Neural cell (in vitro differentiated cells): ENCODE data around the gene DENND4A. TPM values are rescaled to one million over a fixed set of nuclear protein-coding genes. Genes with fewer than 3 reads are reported as not detected.

Experiments used
- H2AFZ ChIP-seq: fragments of 200-600, 300-800 bp; sonication (generic), shearing (Covaris generic); 2 replicates; pipeline ENCODE4 v1.6.0; 2014; ENCODE audit warnings: low read depth, mild to moderate bottlenecking, antibody characterized with exemption, low read length, moderate library complexity
- H3F3A ChIP-seq: fragments of 200-600 bp; shearing (Covaris generic); 2 replicates; pipeline ENCODE4 v1.6.1; 2016; ENCODE audit warnings: mild to moderate bottlenecking, moderate library complexity, mixed read lengths, antibody characterized with exemption, low read length; ENCODE audit not compliant: insufficient read depth, poor library complexity, severe bottlenecking
- H3K27ac ChIP-seq: fragments of 200-600, 300-800 bp; sonication (generic), shearing (Covaris generic); 2 replicates; pipeline ENCODE4 v1.5.1; 2014; ENCODE audit warnings: mild to moderate bottlenecking, low read length, moderate library complexity
- H3K27me3 ChIP-seq: fragments of 300-800, 200-600 bp; sonication (generic), shearing (Covaris generic); 2 replicates; pipeline ENCODE4 v1.6.0; 2014; ENCODE audit warnings: mild to moderate bottlenecking, low read depth, low read length, moderate library complexity; ENCODE audit not compliant: insufficient read depth
- H3K36me3 ChIP-seq: fragments of 300-800, 200-600 bp; sonication (generic), shearing (Covaris generic); 2 replicates; pipeline ENCODE4 v1.5.1; 2014; ENCODE audit warnings: mild to moderate bottlenecking, antibody characterized with exemption, low read length, moderate library complexity; ENCODE audit not compliant: insufficient read depth
- H3K4me2 ChIP-seq: fragments of 300-800, 200-600 bp; sonication (generic), shearing (Covaris generic); 2 replicates; pipeline ENCODE4 v1.6.0; 2014; ENCODE audit warnings: mild to moderate bottlenecking, low read length
- H3K4me3 ChIP-seq: fragments of 300-800, 200-600 bp; sonication (generic), shearing (Covaris generic); 2 replicates; pipeline ENCODE4 v1.5.1; 2014; ENCODE audit warnings: mild to moderate bottlenecking, low read length, moderate library complexity
- H3K79me2 ChIP-seq: fragments of 200-600 bp; shearing (Covaris generic); replicated peaks from 2 replicates; pipeline ENCODE4 v1.6.0; 2014; ENCODE audit warnings: mild to moderate bottlenecking, low read length, moderate library complexity; ENCODE audit not compliant: insufficient read depth
- H3K9ac ChIP-seq: fragments of 300-800, 200-600 bp; sonication (generic), shearing (Covaris generic); 2 replicates; pipeline ENCODE4 v1.6.1; 2016; ENCODE audit warnings: mild to moderate bottlenecking, low read length, mixed read lengths
- H3K9me2 ChIP-seq: fragments of 200-600 bp; shearing (Covaris generic); 2 replicates; pipeline ENCODE4 v1.6.1; 2016; ENCODE audit warnings: mild to moderate bottlenecking, low read length, mixed read lengths; ENCODE audit not compliant: insufficient read depth
- H3K9me3 ChIP-seq: fragments of 200-600, 300-800 bp; sonication (generic), shearing (Covaris generic); 2 replicates; pipeline ENCODE4 v1.6.1; 2016; ENCODE audit warnings: mild to moderate bottlenecking, mixed run types, low read length, moderate library complexity, mixed read lengths
- H4K20me1 ChIP-seq: fragments of 200-600 bp; shearing (Covaris generic); 2 replicates; pipeline ENCODE4 v1.6.1; 2016; ENCODE audit warnings: mild to moderate bottlenecking, mixed run types; ENCODE audit not compliant: insufficient read depth
- CTCF ChIP-seq: fragments of 450-650 bp; IDR thresholded peaks from 2 replicates; pipeline ENCODE4 v1.5.1; 2014; ENCODE audit warnings: antibody characterized with exemption, mild to moderate bottlenecking, moderate library complexity; ENCODE audit not compliant: poor library complexity, severe bottlenecking
- EP300 ChIP-seq: fragments of 450-650 bp; conservative IDR thresholded peaks from 2 replicates; pipeline ENCODE4 v1.6.1; 2014; ENCODE audit warnings: antibody characterized with exemption, mild to moderate bottlenecking, moderate library complexity; ENCODE audit not compliant: poor library complexity, severe bottlenecking
- EZH2 ChIP-seq: fragments of 200-600, 300-800 bp; shearing (Covaris generic), sonication (generic); IDR thresholded peaks from 2 replicates; pipeline ENCODE4 v1.6.1; 2014; ENCODE audit warnings: antibody characterized with exemption, low read length, borderline replicate concordance, mild to moderate bottlenecking; ENCODE audit not compliant: insufficient read depth, poor library complexity, severe bottlenecking
- MXI1 ChIP-seq: fragments of 450-650 bp; conservative IDR thresholded peaks from 2 replicates; pipeline ENCODE4 v1.6.1; 2014; ENCODE audit warnings: antibody characterized with exemption, mild to moderate bottlenecking; ENCODE audit not compliant: poor library complexity, severe bottlenecking
- POLR2AphosphoS5 ChIP-seq: IDR thresholded peaks from 2 replicates; pipeline ENCODE4 v1.6.1; 2012
- RAD21 ChIP-seq: fragments of 450-650 bp; conservative IDR thresholded peaks from 2 replicates; pipeline ENCODE4 v1.6.1; 2014; ENCODE audit warnings: antibody characterized with exemption, mild to moderate bottlenecking, moderate library complexity
- REST ChIP-seq: IDR thresholded peaks from 2 replicates; pipeline ENCODE4 v1.6.1; 2012; ENCODE audit warnings: borderline replicate concordance
- SMC3 ChIP-seq: fragments of 450-650 bp; conservative IDR thresholded peaks from 2 replicates; pipeline ENCODE4 v1.6.1; 2014; ENCODE audit warnings: antibody characterized with exemption, mild to moderate bottlenecking, moderate library complexity; ENCODE audit not compliant: poor library complexity
- TAF1 ChIP-seq: IDR thresholded peaks from 2 replicates; pipeline ENCODE4 v1.6.1; 2012; ENCODE audit warnings: low read depth
- polyA plus RNA-seq: library from polyadenylated mRNA; depleted of rRNA; stranded (reverse); fragments of >200 nt; gene quantifications from 2 replicates; pipeline ENCODE4 v1.2.3, GENCODE V29; 2014

The DENND4A gene
- polyA plus RNA-seq, 1 donor from 2014 or later: 7.5 TPM

GRCh38 chr15:65732698-65733097 is 59.4 kb downstream of the DENND4A start:
- Histone ChIP-seq H3K27ac (no peak overlapping the region), H3K27me3 (no peaks in the 10 kb centered on the region), H3K9me2 (no peaks in the 10 kb centered on the region), H3K79me2 (no peaks in the 10 kb centered on the region), H2AFZ (no peak overlapping the region), H3K4me3 (no peak overlapping the region), H3F3A (no peaks in the 10 kb centered on the region), H3K9ac (no peak overlapping the region), H3K9me3 (no peaks in the 10 kb centered on the region), H3K4me2 (no peak overlapping the region), H3K36me3 (no peaks in the 10 kb centered on the region), H4K20me1 (no peaks in the 10 kb centered on the region)
- no peak for TF ChIP-seq SMC3

- Histone ChIP-seq H3K9ac (no peak overlapping the region), H3K9me3 (no peaks in the 10 kb centered on the region), H3K4me3 (no peak overlapping the region), H2AFZ (no peak overlapping the region), H3K79me2 (no peaks in the 10 kb centered on the region), H3K9me2 (no peaks in the 10 kb centered on the region), H3K27ac (no peak overlapping the region), H3K36me3 (no peaks in the 10 kb centered on the region), H3K4me2 (no peak overlapping the region), H3K27me3 (no peaks in the 10 kb centered on the region), H4K20me1 (no peaks in the 10 kb centered on the region), H3F3A (no peaks in the 10 kb centered on the region)
- TF ChIP-seq TAF1: no peak
- no peak for TF ChIP-seq EZH2
- TF ChIP-seq EP300: no peak
- no peak for TF ChIP-seq REST
Observed at GRCh38 chr15:65731926-65732325, 60.2 kb downstream of the DENND4A start.

GRCh38 chr15:65730549-65731172 is 61.4 kb downstream of the DENND4A start:
- TF ChIP-seq TAF1: no peak
- TF ChIP-seq RAD21: no peak
- no peak for TF ChIP-seq SMC3
- no peak for TF ChIP-seq POLR2AphosphoS5
- TF ChIP-seq REST: no peak
- TF ChIP-seq EZH2: no peak
- no peak for TF ChIP-seq CTCF
- TF ChIP-seq EP300: no peak
- no peak for TF ChIP-seq MXI1
- Histone ChIP-seq H3K9me3 (no peaks in the 10 kb centered on the region), H4K20me1 (no peaks in the 10 kb centered on the region), H3K9ac (no peak overlapping the region), H3K36me3 (no peaks in the 10 kb centered on the region), H3K27me3 (no peaks in the 10 kb centered on the region), H3K4me3 (no peak overlapping the region), H3K27ac (no peak overlapping the region), H3F3A (no peaks in the 10 kb centered on the region), H3K9me2 (no peaks in the 10 kb centered on the region), H2AFZ (no peak overlapping the region), H3K79me2 (no peaks in the 10 kb centered on the region), H3K4me2 (no peak overlapping the region)
